ENCODE data around the gene KRTAP12-1.
"Not testable (repeated sequence)": the region's sequence is repeated elsewhere in the genome, so short reads cannot be mapped to it uniquely, and the experiment has no call there.

The KRTAP12-1 gene

GRCh38 chr21:44697172-44697810 lies 15.3 kb upstream of the KRTAP12-1 start, which contains the start of gene KRTAP10-12:
TSS of gene KRTAP10-12 (plus strand) at chr21:44697172. CDS start at chr21:44697202, 30 bp downstream.
- not testable (repeated sequence) for DNase-seq

DNA sequence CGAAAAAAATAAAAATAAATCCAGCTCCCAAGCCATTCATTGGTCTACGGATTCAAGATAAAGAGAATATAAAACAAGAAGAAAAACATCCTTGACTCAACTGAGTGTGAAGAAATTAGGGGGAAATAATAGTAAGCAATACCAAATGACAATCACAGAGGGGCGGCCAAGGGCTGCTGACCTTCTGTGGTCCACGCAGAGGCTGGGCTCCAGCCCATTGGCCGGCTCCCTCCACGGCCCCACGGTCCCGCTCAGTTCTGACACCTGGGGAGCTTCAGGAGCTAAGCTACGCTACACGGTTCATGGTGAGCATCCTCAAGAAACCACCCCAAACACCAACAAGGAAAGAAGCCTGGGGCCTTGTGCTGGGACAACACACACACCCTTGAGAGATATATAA lies 14.6 kb upstream of the KRTAP12-1 start:
- DNase-seq = no peak

DNA sequence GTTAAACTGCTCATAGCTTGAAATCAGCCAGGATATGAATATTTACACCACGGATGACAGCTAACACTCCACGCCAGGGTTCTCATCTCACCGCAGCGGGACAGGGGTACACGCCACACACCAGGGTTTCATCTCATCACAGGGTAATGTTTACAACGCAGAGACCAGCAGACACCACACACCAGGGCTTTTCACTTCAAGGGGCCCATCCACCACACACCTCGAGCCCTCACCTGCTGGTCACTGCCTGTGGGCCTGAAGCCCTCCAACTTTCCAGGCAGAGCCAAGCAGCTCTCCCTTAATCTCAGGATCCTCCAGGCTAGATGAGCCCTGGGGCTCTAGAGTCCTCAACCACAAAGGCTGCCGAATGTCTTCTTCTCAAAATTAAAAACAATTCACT lies 13.7 kb upstream of the KRTAP12-1 start:
- DNase-seq = no peak

DNA sequence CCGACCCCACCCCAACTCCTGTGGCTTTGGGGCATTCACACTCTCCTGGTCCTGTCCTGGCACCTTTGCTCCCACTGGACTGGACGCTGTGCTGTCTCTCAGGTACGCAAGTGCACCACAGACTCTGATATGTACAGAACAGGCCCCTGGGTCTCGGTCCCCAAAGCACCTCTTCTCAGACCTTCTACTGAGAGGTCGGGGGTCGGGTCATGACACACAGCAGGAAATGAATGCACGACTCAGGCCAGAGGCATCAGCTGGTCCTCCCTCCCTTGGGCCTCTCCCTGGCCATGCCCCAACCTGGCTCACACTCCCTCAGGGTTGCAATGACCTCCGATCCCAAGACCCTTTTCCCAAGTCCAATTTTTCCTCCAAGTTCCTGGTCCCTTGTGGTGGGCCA lies 13.2 kb upstream of the KRTAP12-1 start:
- no peak for DNase-seq

- no peak for DNase-seq
Measured at GRCh38 chr21:44694776-44695175, 12.8 kb upstream of the KRTAP12-1 start.

- DNase-seq = no peak
Measured at GRCh38 chr21:44692798-44693512, 11.0 kb upstream of the KRTAP12-1 start.

- no peak for DNase-seq
Measured at GRCh38 chr21:44691686-44692085, 9.7 kb upstream of the KRTAP12-1 start.

- DNase-seq = not testable (repeated sequence)
Measured at GRCh38 chr21:44689740-44690139, 7.8 kb upstream of the KRTAP12-1 start.

DNA sequence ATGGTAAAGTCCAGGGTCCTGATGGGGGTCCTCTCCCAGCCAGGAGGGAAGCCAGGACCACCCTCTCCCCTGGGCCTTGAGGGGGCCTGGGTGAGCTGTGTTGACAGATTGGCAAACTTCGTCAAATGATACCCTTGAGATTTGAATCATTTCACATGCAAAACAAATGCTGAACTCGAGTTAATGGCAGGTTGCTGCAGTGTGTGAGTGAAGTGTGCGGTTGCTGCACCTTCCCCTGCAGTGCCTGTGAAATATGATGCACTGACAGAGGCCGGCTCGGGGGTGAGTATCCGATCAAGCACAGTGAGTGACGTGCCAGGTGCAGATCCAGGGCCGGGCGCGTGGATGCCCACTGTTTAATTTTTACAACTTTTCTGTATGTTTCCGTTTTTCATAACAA lies 5.7 kb upstream of the KRTAP12-1 start:
- no peak for DNase-seq

GRCh38 chr21:44686843-44687561 lies 5.0 kb upstream of the KRTAP12-1 start:
- DNase-seq = no peak

GRCh38 chr21:44686000-44686781 lies 4.2 kb upstream of the KRTAP12-1 start:
- peak; percentile 27 for DNase-seq

DNA sequence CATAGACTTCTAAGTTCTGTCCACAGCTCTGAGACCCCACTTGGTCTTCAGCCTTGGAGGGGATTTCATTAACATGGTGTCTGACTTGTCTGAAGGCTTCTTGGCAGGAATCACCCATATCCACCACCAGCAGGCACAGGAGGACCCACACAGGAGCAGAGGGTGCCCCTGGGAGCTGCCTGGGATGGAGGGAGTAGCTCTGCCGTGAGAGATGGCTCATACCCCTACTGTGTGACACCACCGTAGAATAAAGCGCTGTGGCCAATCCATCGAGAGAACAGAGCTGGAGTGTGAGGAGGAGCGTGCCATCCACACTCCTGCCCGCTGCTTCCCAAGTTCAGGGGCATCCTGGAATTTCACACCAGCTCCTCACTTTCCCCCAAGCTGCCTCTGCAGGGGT lies 3.1 kb upstream of the KRTAP12-1 start:
- DNase-seq = not testable (repeated sequence)

DNA sequence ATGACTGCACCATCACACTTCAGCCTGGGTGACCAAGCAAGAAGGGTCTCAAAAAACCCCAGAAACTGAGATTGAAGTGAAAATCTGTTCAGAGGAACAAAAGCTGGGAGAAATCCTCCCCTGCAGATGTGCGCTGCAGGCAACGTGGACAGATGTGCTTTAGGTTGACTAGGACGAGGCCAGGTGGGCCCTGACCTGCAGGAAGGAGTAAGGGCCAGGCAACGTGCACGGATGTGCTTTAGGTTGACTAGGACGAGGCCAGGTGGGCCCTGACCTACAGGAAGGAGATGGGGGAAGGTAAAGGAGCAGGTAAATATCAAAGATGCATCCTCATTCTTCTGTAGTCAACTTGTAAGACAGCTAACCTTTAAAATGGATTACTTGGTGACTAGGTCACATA lies 2.5 kb upstream of the KRTAP12-1 start:
- no peak for DNase-seq

DNA sequence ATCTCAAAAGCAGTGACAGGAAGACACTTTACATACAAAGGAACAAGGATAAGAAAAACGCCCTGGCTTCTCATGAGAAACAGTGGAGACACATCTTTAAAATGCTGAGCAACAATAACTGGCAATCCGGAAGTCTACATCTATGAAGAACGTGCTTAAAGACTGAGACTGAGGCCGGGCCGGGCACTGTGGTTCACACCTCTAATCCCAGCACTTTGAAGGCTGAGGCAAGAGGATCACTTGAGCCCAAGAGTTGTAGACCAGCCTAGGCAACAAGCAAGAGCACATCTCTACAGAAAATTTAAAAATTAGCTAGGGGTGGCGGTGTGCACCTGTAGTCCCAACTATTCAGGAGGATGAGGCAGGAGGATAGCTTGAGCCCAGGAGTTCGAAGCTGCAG lies 2.1 kb upstream of the KRTAP12-1 start:
- DNase-seq = no peak

DNA sequence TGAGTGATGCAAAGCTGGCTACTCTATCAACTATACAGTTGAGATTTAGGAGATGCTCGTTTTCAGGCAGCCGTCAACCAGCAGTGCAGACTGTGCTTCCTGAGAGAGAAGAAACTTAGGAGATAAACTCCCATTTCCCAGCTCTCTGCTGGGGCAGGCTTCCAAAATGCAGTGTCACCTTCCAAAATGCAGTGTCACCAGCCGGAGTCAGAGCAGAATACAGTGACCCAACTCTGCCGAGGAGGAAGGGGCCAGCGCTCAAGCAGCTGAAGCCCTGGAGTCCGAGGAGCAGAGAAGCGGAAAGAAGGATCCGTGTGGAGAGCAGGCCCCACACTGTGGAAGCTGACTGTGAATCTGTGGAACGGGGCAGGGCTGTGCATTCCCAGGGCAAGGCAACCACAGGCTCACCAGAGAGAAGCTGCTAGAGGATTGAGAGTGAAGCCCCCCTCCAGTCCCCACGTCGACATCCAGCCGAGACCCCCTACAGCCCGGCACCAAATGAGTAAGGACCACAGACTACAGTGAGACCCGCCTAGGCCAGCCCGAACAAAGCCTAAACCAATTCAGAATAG lies 703 bp upstream of the KRTAP12-1 start:
- DNase-seq = no peak

- no peak for DNase-seq
Measured at GRCh38 chr21:44681152-44681551, 811 bp downstream of the KRTAP12-1 start.

DNA sequence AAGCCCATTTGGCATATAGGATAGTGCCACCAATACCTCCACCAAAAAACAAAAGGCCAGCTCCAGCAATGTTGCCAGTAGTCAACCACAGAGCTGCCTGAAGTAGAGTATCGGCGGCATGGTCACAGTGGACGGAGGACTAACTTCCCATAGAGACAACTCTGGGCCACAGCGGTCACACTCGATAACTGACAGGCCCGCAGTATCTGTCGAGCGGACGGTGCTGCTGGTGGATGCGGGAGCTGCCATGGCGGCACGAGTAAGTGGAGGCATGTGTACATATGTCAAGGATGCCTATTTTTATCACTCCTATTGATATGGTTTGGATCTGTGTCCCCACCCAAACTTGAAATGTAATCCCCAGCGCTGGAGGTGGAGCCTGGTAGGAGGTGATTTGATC lies 4.1 kb downstream of the KRTAP12-1 start:
- no peak for DNase-seq

- DNase-seq = no peak
Measured at GRCh38 chr21:44671911-44672310, 10.1 kb downstream of the KRTAP12-1 start.

GRCh38 chr21:44670642-44671432 lies 11.1 kb downstream of the KRTAP12-1 start:
- DNase-seq = no peak

DNA sequence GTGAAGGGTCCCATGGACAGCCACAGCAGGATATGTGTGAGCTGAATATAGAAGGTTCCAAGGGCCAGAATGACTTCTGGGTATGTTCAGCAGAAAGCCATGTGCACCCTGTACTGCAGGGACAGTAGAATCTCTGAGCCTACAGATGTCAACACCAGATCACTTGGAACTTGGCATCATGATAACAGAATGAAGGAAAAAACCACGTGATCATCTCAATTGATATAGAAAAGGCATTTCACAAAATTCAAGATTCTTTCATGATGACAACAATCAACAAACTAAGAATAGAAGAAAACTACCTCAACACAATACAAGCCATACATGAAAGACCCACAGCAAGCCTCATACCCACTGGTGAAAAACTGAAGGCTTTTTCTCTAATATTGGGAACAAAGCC lies 14.4 kb downstream of the KRTAP12-1 start:
- no peak for DNase-seq

GRCh38 chr21:44666401-44667320 lies 15.3 kb downstream of the KRTAP12-1 start, which contains the start of gene KRTAP12-2:
TSS of gene KRTAP12-2 (minus strand) at chr21:44666927. CDS start at chr21:44666886, 41 bp downstream.
- DNase-seq = no peak

Measured in activated CD4-positive, alpha-beta T cell treated with anti-CD3 and anti-CD28 coated beads, Interleukin-2, Interleukin-6, amounts not matched to agents 100 ng/mL and 50 ng/mL, durations not matched to agents 16 hours and 8 hours (primary cell).